ENCODE data around the gene DOK3. TPM values are rescaled to one million over a fixed set of nuclear protein-coding genes. Genes with fewer than 3 reads are reported as not detected.

Gene DOK3
- total RNA-seq, 6 experiments from 2014 or later: 2.5 to 6.6 (median 3.9) TPM

DNA sequence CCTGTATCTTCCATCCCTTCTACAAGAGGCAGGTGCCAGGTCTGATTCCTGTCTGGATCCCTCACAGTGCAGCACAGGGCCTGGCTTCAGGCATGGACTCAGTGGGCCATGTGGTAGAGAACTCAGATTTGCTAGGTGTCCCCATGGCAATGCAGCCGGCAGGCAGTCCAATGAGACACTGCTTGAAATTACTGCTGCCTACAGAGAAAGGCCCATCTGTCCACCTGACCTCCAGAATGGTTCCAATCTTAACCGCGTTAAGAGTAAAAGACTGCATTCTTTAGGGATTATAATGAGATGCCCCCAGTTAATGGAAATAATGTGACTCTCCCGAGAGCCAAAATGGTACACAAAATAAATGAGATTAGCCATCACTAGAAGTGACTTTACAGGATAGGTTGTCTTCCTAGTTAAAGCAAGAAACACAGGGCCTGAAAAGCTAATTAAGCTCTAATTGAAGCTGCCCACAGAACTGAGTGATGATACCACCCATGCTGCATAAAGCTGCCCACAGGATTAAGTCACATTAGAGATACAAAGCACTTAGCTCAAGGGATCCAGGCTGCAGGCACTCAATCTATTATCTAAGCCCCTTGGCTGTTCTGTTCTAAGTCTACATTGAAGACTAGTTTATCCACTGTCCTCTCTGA lies 33.3 kb upstream of the DOK3 start:
- 100% methylated on average over 2 of the region's 4 CpGs for WGBS (ENCODE audit: insufficient coverage, low coverage, low lambda C conversion rate, missing lambda C conversion rate)
- ATAC-seq (no peak), DNase-seq (no peak)
- no peaks in the 10 kb centered on the region for H3K27me3 ChIP-seq
- peaks cover 0 to 26% (median 14%) of the 10 kb centered on the region in 4 donors for H3K4me1 ChIP-seq
- H3K36me3 ChIP-seq: peaks cover 0 to 17% (median 0%) of the 10 kb centered on the region in 4 donors
- no peak for TF ChIP-seq CTCF (IDR thresholded peaks at IDR 0.05)
- no peak overlapping the region for H3K4me3 ChIP-seq
- intact Hi-C loops (cut with DNase I): no loop called here
- no peaks in the 10 kb centered on the region for H3K9me3 ChIP-seq
- no peak overlapping the region for H3K27ac ChIP-seq

- Histone ChIP-seq H3K27ac (no peak overlapping the region), H3K36me3 (peaks cover 0 to 30% (median 4%) of the 10 kb centered on the region in 4 donors), H3K4me3 (no peak overlapping the region), H3K9me3 (no peaks in the 10 kb centered on the region), H3K27me3 (no peaks in the 10 kb centered on the region), H3K4me1 (peaks cover 0 to 9% (median 3%) of the 10 kb centered on the region in 4 donors)
- TF ChIP-seq CTCF (IDR thresholded peaks at IDR 0.05) (no peak), POLR2A (IDR thresholded peaks at IDR 0.05) (no peak)
- 77% methylated on average over 3 of the region's 3 CpGs for WGBS (ENCODE audit: insufficient coverage, low coverage, low lambda C conversion rate, missing lambda C conversion rate)
- ATAC-seq (no peak), DNase-seq (no peak)
- intact Hi-C loops (cut with DNase I): no loop called here
Observed at GRCh38 chr5:177540438-177540837, 30.8 kb upstream of the DOK3 start.

DNA sequence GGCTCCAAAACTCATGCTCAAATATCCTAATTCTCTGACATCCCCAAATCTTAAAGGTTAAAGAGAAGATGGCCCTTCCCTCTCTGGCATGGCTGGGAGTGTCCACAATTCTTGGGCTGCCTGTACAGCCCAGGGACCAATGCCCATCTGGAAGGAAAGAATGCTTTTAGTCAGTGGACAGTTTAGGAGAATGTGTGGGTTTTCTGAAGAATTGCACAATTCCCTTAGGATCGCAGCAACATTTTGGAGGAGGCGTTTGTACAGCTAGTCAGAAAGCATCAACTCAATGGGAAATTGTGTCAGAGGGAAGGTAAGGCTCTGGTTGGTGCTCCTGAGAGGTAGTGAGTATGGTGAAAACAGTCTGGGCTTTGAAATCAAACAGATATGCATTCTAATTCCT lies 29.8 kb upstream of the DOK3 start:
- WGBS (ENCODE audit: insufficient coverage, low coverage, low lambda C conversion rate, missing lambda C conversion rate): 68% methylated on average over 2 of the region's 2 CpGs
- Histone ChIP-seq H3K4me3 (no peak overlapping the region), H3K36me3 (peaks cover 0 to 30% (median 4%) of the 10 kb centered on the region in 4 donors), H3K27ac (no peak overlapping the region), H3K27me3 (no peaks in the 10 kb centered on the region), H3K9me3 (no peaks in the 10 kb centered on the region), H3K4me1 (peaks cover 0 to 10% (median 4%) of the 10 kb centered on the region in 4 donors)
- intact Hi-C loops (cut with DNase I): no loop called here
- DNase-seq: no peak
- TF ChIP-seq CTCF (IDR thresholded peaks at IDR 0.05): no peak
- TF ChIP-seq POLR2A (IDR thresholded peaks at IDR 0.05): no peak
- no peak for ATAC-seq

DNA sequence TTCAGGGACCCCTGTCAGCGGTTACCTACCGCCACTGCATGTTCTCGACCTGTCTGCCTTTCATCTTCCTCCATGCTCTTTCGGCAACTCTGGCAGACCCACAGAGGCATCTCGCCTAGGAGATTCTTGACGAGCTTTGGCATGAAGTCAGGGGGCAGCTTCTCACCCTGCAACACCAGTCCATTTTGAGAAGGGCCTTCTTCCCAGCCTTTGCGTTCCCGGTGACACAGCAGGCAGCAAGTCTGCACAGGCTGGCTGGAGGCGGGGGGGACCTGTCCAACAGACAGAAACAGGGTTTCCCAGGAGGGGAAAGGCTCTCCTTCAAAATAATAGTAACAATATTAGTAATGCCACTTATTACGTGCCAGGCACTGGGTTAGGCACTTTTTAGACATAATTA lies 29.2 kb upstream of the DOK3 start:
- Histone ChIP-seq H3K9me3 (no peaks in the 10 kb centered on the region), H3K4me3 (no peak overlapping the region), H3K4me1 (peaks cover 0 to 16% (median 6%) of the 10 kb centered on the region in 4 donors), H3K36me3 (peaks cover 0 to 31% (median 4%) of the 10 kb centered on the region in 4 donors), H3K27ac (no peak overlapping the region), H3K27me3 (no peaks in the 10 kb centered on the region)
- 76% methylated on average over 5 of the region's 10 CpGs for WGBS (ENCODE audit: insufficient coverage, low coverage, low lambda C conversion rate, missing lambda C conversion rate)
- TF ChIP-seq CTCF (IDR thresholded peaks at IDR 0.05) (no peak), POLR2A (IDR thresholded peaks at IDR 0.05) (no peak)
- DNase-seq (no peak), ATAC-seq (no peak)
- intact Hi-C loops (cut with DNase I): no loop called here
